Tibial nerve (tissue), 4 donors: ENCODE measurements around the gene ATP5MG. TPM values are rescaled to one million over a fixed set of nuclear protein-coding genes. Genes with fewer than 3 reads are reported as not detected.
"Not testable (repeated sequence)": the region's sequence is repeated elsewhere in the genome, so short reads cannot be mapped to it uniquely, and the experiment has no call there.

ENCODE experiments used
- DNase-seq, 2 donors: peaks; one replicate each; pipeline ENCODE4 v3.0.0-alpha.2; 2019; ENCODE audit warnings: low spot score in 2 of 2
- H3K27ac ChIP-seq, 4 donors: fragments of 200-600 bp; sonication (generic) in 3 of 4; one replicate each; pipeline ENCODE4 v1.5.1; 2017 to 2019; ENCODE audit warnings: mild to moderate bottlenecking in 1 of 4
- H3K27me3 ChIP-seq, 2 donors: fragments of 200-600 bp; sonication (generic) in 1 of 2; one replicate each; pipeline versions ENCODE4 v1.5.1 to v1.6.0; 2017 to 2019
- H3K36me3 ChIP-seq, 3 donors: fragments of 200-600 bp; sonication (generic); one replicate each; pipeline ENCODE4 v1.5.1; 2018 to 2019
- H3K4me1 ChIP-seq, 4 donors: fragments of 200-600 bp; sonication (generic) in 3 of 4; one replicate each; pipeline ENCODE4 v1.5.1; 2017 to 2019
- H3K4me3 ChIP-seq, 4 donors: fragments of 200-600 bp; sonication (generic) in 3 of 4; one replicate each; pipeline ENCODE4 v1.5.1; 2017 to 2019; ENCODE audit warnings: mild to moderate bottlenecking in 1 of 4, moderate library complexity in 1 of 4
- H3K9me3 ChIP-seq, 4 donors: fragments of 200-600 bp; sonication (generic) in 3 of 4; one replicate each; pipeline ENCODE4 v1.5.1; 2017 to 2019
- EP300 ChIP-seq, 2 donors: sonication (generic); formaldehyde crosslinking; IDR thresholded peaks; one replicate each; pipeline ENCODE4 v1.6.1; 2017; ENCODE audit warnings: antibody characterized with exemption in 2 of 2, mild to moderate bottlenecking in 1 of 2
- POLR2A ChIP-seq, 2 donors: fragments of 450-650 bp; IDR thresholded peaks; one replicate each; pipeline ENCODE4 v1.6.1; 2017; ENCODE audit warnings: antibody characterized with exemption in 2 of 2, mild to moderate bottlenecking in 2 of 2, moderate library complexity in 2 of 2
- WGBS, 2 donors: methylation state at CpG; one replicate each; pipeline ENCODE4 v1.1.5; 2018; 5-methylcytosine and 5-hydroxymethylcytosine counted together
- total RNA-seq, 4 donors: library from RNA; depleted of rRNA; stranded (reverse); fragments of >200 nt; gene quantifications; one replicate each; pipeline ENCODE4 v1.1.0, GENCODE V29; 2016
- TF ChIP-seq, protein P1 (sequence below), 5 experiments: fragments of 200-600 bp in 3 of 5; fragments of 450-650 bp in 2 of 5; sonication (generic) in 3 of 5; IDR thresholded peaks; one replicate each; pipeline ENCODE4 v1.5.1; 2016 to 2019; ENCODE audit warnings: antibody characterized with exemption in 5 of 5, mild to moderate bottlenecking in 3 of 5, moderate library complexity in 2 of 5

Gene ATP5MG
- total RNA-seq, 4 donors from 2014 or later, result 22.4 to 51.5 (median 34.4) TPM

- Histone ChIP-seq H3K27ac (peak overlapping the region in 1 of 4 donors; percentile 37), H3K4me1 (peaks cover 0 to 8% (median 0%) of the 10 kb centered on the region in 4 donors), H3K27me3 (no peaks in the 10 kb centered on the region), H3K4me3 (no peak overlapping the region), H3K36me3 (peaks cover 6 to 74% (median 24%) of the 10 kb centered on the region in 3 donors), H3K9me3 (no peaks in the 10 kb centered on the region)
- TF ChIP-seq, protein P1, sequence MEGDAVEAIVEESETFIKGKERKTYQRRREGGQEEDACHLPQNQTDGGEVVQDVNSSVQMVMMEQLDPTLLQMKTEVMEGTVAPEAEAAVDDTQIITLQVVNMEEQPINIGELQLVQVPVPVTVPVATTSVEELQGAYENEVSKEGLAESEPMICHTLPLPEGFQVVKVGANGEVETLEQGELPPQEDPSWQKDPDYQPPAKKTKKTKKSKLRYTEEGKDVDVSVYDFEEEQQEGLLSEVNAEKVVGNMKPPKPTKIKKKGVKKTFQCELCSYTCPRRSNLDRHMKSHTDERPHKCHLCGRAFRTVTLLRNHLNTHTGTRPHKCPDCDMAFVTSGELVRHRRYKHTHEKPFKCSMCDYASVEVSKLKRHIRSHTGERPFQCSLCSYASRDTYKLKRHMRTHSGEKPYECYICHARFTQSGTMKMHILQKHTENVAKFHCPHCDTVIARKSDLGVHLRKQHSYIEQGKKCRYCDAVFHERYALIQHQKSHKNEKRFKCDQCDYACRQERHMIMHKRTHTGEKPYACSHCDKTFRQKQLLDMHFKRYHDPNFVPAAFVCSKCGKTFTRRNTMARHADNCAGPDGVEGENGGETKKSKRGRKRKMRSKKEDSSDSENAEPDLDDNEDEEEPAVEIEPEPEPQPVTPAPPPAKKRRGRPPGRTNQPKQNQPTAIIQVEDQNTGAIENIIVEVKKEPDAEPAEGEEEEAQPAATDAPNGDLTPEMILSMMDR (IDR thresholded peaks at IDR 0.05), result no peak
- no peak for TF ChIP-seq POLR2A (IDR thresholded peaks at IDR 0.05)
- no peak for TF ChIP-seq EP300 (IDR thresholded peaks at IDR 0.05)
- WGBS, 2 donors, result 88 to 91% methylated on average over 6 of the region's 6 CpGs
- DNase-seq, result no peak
These were observed 5.3 kb upstream of the ATP5MG start for GRCh38 chr11:118396097-118396501.

- TF ChIP-seq EP300 (IDR thresholded peaks at IDR 0.05) (no peak), POLR2A (IDR thresholded peaks at IDR 0.05) (no peak)
- TF ChIP-seq, protein P1 (IDR thresholded peaks at IDR 0.05), result no peak
- no peaks in the 10 kb centered on the region for H3K9me3 ChIP-seq
- no peak overlapping the region for H3K27ac ChIP-seq
- H3K4me3 ChIP-seq, result no peak overlapping the region
- peaks cover 0 to 11% (median 2%) of the 10 kb centered on the region in 4 donors for H3K4me1 ChIP-seq
- H3K27me3 ChIP-seq, result no peaks in the 10 kb centered on the region
- peaks cover 6 to 60% (median 24%) of the 10 kb centered on the region in 3 donors for H3K36me3 ChIP-seq
- no peak for DNase-seq
These were observed 4.0 kb upstream of the ATP5MG start for GRCh38 chr11:118397448-118397847.

DNA sequence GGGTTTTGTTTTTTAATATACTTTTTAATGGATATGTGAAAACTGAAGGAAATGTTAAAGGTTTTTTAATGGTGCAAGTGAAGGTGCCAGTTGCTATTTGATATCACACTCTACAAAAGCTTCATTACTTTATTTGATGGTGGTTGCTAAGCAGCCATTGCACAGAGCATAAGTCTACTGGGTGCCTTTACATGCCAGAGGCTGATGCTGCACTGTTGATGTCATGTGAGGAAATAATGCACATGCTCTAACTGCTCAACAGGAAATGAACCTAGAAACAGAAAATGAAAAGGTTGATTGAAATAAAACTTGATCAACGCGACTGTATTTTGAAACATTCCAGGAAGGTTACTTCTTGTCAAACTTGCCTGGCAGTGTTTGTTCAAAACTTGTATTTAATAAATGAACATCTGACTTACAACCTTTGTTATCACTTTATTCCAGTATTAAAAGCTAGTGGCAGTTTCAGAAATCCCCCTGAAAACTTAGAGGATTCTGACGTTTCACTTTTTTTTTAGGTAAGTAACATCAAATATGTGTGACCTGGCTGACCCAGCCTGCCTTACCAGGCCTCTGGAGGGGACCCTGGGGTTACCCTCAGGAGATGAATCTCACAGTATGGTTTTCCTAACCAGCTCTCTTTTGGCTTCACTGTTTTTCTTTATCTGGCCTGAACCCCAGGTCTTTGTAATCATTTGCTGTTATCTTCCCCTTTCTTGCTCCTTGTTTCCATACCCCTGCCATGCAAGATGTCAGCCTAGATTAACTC lies 2.4 kb upstream of the ATP5MG start:
- no peaks in the 10 kb centered on the region for H3K27me3 ChIP-seq
- H3K27ac ChIP-seq, result peak overlapping the region in 1 of 4 donors; percentile 61
- H3K4me1 ChIP-seq, result peaks cover 0 to 27% (median 12%) of the 10 kb centered on the region in 4 donors
- 68 to 79% methylated on average over 3 of the region's 3 CpGs for WGBS, 2 donors
- H3K36me3 ChIP-seq, result peaks cover 0 to 45% (median 14%) of the 10 kb centered on the region in 3 donors
- H3K9me3 ChIP-seq, result no peaks in the 10 kb centered on the region
- DNase-seq, result no peak
- no peak overlapping the region for H3K4me3 ChIP-seq
- TF ChIP-seq EP300 (IDR thresholded peaks at IDR 0.05) (no peak), POLR2A (IDR thresholded peaks at IDR 0.05) (no peak)
- TF ChIP-seq, protein P1 (IDR thresholded peaks at IDR 0.05), result no peak

- H3K27me3 ChIP-seq, result no peaks in the 10 kb centered on the region
- peak overlapping the region; percentile 61 to 89 (median 83) for H3K27ac ChIP-seq
- H3K4me1 ChIP-seq, result peaks cover 0 to 55% (median 12%) of the 10 kb centered on the region in 4 donors
- H3K36me3 ChIP-seq, result peaks cover 0 to 26% (median 0%) of the 10 kb centered on the region in 3 donors
- WGBS, 2 donors, result 1 to 3% methylated on average over 22 of the region's 22 CpGs
- TF ChIP-seq EP300 (IDR thresholded peaks at IDR 0.05) (no peak), POLR2A (IDR thresholded peaks at IDR 0.05) (no peak)
- TF ChIP-seq, protein P1 (IDR thresholded peaks at IDR 0.05), result no peak
- H3K4me3 ChIP-seq, result peak overlapping the region; percentile 88 to 92 (median 90)
- DNase-seq, result no peak
- no peaks in the 10 kb centered on the region for H3K9me3 ChIP-seq
These were observed 629 bp downstream of the ATP5MG start for GRCh38 chr11:118401880-118402590.

DNA sequence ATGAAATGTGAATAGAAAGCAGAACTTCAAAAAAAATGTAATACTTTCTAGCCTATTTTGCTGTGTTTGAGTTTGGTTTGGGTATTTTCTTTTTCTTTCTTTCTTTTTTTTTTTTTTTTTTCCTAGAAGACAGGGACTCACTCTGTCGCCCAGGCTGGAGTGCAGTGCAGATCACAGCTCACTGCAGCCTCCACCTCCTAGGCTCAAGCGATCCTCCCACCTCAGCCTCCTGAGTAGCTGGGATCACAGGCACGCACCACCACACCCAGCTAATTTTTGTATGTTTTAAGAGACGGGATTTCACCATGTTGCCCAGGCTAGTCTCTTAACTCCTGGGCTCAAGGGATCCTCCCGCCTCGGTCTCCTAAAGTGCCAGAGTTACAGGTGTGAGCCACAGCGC lies 1.2 kb downstream of the ATP5MG start:
- H3K27me3 ChIP-seq, DNase-seq, H3K9me3 ChIP-seq, H3K27ac ChIP-seq: not testable (repeated sequence)
- WGBS, 2 donors, result 83% methylated on average over 7 of the region's 7 CpGs
- H3K4me3 ChIP-seq, result peak overlapping the region; percentile 88 to 92 (median 90)
- H3K4me1 ChIP-seq, result peaks cover 0 to 56% (median 12%) of the 10 kb centered on the region in 4 donors
- H3K36me3 ChIP-seq, result peaks cover 0 to 26% (median 0%) of the 10 kb centered on the region in 3 donors
